Activated T-cell treated with anti-CD3 and anti-CD28 coated beads, Interleukin-2, amount 50 U/mL, for 72 hours (primary cell): ENCODE data around the gene GPC6. TPM values are rescaled to one million over a fixed set of nuclear protein-coding genes. Genes with fewer than 3 reads are reported as not detected.

ENCODE experiments used
- ATAC-seq, 2 donors: fragments of 150-1000 bp; cut with Tn5 transposase; replicated peaks in 1 of 2; 2 replicates each; pipeline ENCODE4 v1.10.0; 2021; ENCODE audit warnings: moderate library complexity in 2 of 2, mild to moderate bottlenecking in 1 of 2
- DNase-seq, 2 donors: peaks; one replicate each; pipeline ENCODE4 v3.0.0; 2021 to 2022; ENCODE audit warnings: mixed read lengths in 1 of 2
- H3K27ac Mint-ChIP-seq: one replicate; pipeline ENCODE4 v1.8.0; 2022; ENCODE audit warnings: mild to moderate bottlenecking, moderate library complexity, mixed read lengths
- H3K27me3 Mint-ChIP-seq: one replicate; pipeline ENCODE4 v1.8.0; 2022; ENCODE audit warnings: low read depth, mixed read lengths
- H3K36me3 Mint-ChIP-seq, 2 donors: one replicate each; pipeline ENCODE4 v1.8.0; 2022; ENCODE audit warnings: mixed read lengths in 2 of 2, mild to moderate bottlenecking in 1 of 2; ENCODE audit not compliant: insufficient read depth in 2 of 2
- H3K4me1 Mint-ChIP-seq: one replicate; pipeline ENCODE4 v1.8.0; 2022; ENCODE audit warnings: low read depth, mixed read lengths
- H3K4me3 Mint-ChIP-seq, 2 donors: one replicate each; pipeline ENCODE4 v1.8.0; 2022; ENCODE audit warnings: mild to moderate bottlenecking in 2 of 2, mixed read lengths in 2 of 2, moderate library complexity in 2 of 2
- H3K9me3 Mint-ChIP-seq, 2 donors: one replicate each; pipeline ENCODE4 v1.8.0; 2022; ENCODE audit warnings: mixed read lengths in 2 of 2
- total RNA-seq, 2 donors: library from RNA; stranded (reverse); gene quantifications; one replicate each; pipeline ENCODE4 v1.2.3, GENCODE V29; 2022

The GPC6 gene
- total RNA-seq, 2 donors from 2014 or later = not detected

DNA sequence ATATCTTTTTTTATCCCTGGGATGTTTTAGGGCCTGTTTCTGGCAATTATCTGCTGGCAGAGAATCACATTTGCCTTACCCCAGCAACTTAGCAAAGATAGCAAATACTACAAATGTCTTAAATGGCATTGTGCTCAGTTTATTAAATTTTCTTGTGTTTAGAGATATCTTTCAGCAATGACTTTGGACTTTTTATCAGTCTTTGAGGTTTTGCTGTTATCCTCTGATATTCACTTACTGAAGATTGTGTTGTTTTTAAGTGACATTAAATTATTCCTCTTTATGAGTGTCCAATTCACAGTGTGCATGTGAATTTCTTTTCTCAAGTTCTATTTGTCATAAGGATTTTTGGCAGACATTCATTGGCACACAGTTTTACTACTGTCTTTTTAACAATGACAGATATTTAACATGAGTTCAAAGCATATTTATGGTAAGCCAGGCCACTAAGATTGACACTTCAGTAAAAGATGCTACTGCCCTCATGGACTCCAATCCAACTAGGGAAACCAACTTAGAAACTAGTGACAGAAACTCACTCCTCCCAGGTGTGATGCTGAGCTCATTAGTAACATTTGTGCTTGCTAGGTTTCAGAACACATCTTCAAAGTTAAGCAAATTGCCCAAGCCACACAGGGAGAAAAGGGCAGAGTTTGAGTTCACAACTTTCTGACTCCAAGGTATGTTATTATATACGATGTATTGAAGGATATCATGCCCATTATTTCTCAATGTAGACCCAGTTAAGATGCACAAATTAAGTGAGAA is 481.9 kb downstream of the GPC6 start:
- Mint-ChIP-seq H3K4me1 (no peaks in the 10 kb centered on the region), H3K4me3 (no peak overlapping the region), H3K27ac (no peak overlapping the region), H3K27me3 (peaks cover 7% of the 10 kb centered on the region), H3K36me3 (no peaks in the 10 kb centered on the region), H3K9me3 (peaks cover 0 to 4% of the 10 kb centered on the region in 2 donors)
- DNase-seq (no peak), ATAC-seq (no peak)

DNA sequence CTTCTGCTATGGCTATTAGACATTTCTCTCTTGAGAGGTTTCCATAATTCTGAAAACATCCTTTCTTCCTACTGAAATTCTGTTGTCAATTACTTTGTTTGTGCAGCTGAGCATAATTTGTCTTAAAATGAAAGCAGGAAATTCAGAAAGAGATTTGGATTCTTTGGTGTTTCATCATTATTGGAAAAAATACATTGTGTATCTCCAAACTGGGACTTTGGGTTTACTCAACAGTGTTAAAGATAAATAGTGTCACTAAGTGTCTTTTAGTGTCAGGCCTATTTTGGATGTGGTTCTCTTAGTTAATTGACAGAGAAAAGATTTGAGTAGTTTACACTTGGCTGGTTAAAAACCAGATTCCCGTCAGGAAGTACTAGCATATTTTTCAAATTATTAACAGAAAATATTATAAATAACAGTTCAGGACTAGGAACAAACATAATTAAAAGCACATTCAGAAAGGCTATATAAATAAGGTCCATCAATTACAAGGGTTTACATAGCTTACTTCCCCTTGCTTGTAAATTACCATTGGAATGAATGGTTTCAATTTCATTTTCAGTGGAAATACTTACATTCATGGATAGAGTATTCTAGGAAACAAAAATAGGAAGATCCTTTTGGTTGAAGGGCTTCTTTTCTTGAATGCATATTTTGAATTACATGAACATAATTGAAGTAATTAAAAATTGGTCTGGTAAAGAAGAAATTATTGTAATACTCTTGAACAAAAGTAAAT is 483.1 kb downstream of the GPC6 start:
- peaks cover 0 to 4% of the 10 kb centered on the region in 2 donors for H3K36me3 Mint-ChIP-seq
- no peak overlapping the region for H3K4me3 Mint-ChIP-seq
- ATAC-seq (no peak), DNase-seq (no peak)
- H3K27ac Mint-ChIP-seq = no peak overlapping the region
- peaks cover 7% of the 10 kb centered on the region for H3K27me3 Mint-ChIP-seq
- H3K4me1 Mint-ChIP-seq = no peaks in the 10 kb centered on the region
- peaks cover 5 to 11% of the 10 kb centered on the region in 2 donors for H3K9me3 Mint-ChIP-seq

DNA sequence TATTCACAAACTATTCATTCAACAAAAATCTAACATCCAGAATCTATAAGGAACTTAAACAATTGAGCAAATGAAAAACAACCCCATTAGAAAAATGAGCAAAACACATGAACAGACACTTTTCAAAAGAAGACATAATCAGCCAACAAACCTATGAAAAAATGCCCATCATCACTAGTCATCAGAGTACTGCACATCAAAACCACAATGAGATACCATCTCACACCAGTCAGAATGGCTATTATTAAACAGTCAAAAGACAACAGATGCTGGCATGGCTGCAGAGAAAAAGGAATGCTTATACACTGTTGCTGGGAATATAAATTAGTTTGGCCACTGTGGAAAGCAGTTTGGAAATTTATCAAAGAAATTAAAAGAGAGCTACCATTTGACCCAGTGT is 487.6 kb downstream of the GPC6 start:
- DNase-seq = no peak
- Mint-ChIP-seq H3K4me3 (no peak overlapping the region), H3K27ac (no peak overlapping the region)

DNA sequence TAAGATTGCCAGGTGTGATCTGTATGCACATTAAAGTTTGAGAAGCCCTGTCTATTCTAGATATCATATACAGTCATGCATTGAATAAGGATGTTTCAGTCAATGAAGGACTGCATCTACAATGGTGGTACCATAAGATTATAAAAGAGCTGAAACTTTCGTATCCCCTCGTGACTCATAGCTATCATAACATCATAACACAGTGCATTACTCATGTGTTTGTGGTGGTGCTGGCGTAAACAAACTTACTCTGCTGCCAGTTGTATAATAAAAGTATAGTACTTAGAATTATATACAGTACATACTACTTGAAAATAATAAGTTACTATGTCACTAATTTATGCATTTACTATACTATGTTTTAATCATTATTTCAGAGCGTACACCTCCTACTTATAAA is 489.3 kb downstream of the GPC6 start:
- no peaks in the 10 kb centered on the region for H3K4me1 Mint-ChIP-seq
- peaks cover 0 to 4% of the 10 kb centered on the region in 2 donors for H3K36me3 Mint-ChIP-seq
- peaks cover 6% of the 10 kb centered on the region for H3K27me3 Mint-ChIP-seq
- ATAC-seq = no peak
- H3K9me3 Mint-ChIP-seq = peaks cover 12 to 14% of the 10 kb centered on the region in 2 donors
- no peak overlapping the region for H3K27ac Mint-ChIP-seq
- no peak for DNase-seq
- H3K4me3 Mint-ChIP-seq = no peak overlapping the region

More for the DNA sequence above, 487.6 kb downstream of the GPC6 start:
- ATAC-seq = no peak
- peaks cover 9 to 11% of the 10 kb centered on the region in 2 donors for H3K9me3 Mint-ChIP-seq
- no peaks in the 10 kb centered on the region for H3K4me1 Mint-ChIP-seq
- H3K27me3 Mint-ChIP-seq = peaks cover 7% of the 10 kb centered on the region
- H3K36me3 Mint-ChIP-seq = peaks cover 0 to 4% of the 10 kb centered on the region in 2 donors

DNA sequence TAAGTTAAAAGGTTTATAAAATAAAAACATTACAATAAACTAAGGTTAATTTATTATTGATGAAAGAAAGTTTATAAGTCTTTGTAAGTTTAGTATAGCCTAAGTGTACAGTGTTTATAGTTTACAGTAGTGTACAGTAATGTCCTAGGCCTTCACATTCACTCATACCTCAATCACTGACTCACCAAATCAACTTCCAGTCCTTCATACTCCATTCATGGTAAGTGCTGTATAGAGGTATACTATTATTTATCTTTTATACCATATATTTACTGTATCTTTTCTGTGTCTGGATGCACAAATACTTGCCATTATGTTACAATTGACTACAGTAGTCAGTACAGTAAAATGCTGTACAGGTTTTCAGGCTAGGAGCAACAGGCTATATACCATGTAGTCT is 490.0 kb downstream of the GPC6 start:
- peaks cover 0 to 4% of the 10 kb centered on the region in 2 donors for H3K36me3 Mint-ChIP-seq
- H3K4me3 Mint-ChIP-seq = no peak overlapping the region
- H3K27me3 Mint-ChIP-seq = no peaks in the 10 kb centered on the region
- H3K9me3 Mint-ChIP-seq = peaks cover 12 to 15% of the 10 kb centered on the region in 2 donors
- H3K4me1 Mint-ChIP-seq = no peaks in the 10 kb centered on the region
- no peak overlapping the region for H3K27ac Mint-ChIP-seq
- DNase-seq (no peak), ATAC-seq (no peak)

DNA sequence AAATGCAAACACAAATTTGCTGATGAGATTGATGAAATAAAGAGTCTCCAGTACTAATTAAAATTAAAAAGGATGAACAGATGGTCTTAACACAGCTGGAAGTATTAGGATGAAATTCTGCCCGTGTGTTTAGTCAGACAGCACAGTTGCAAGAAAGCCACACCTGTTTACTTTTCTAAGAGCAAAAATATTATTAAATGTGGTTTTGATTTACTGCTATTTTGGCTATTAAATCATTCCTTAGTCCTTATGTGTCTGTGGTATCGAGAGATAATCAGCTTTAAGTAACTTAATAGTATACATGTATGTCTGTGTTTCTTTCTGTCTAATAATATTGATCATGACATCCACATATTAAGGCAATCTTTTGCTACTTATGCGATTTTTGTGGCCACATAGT is 494.9 kb downstream of the GPC6 start:
- H3K36me3 Mint-ChIP-seq = no peaks in the 10 kb centered on the region

DNA sequence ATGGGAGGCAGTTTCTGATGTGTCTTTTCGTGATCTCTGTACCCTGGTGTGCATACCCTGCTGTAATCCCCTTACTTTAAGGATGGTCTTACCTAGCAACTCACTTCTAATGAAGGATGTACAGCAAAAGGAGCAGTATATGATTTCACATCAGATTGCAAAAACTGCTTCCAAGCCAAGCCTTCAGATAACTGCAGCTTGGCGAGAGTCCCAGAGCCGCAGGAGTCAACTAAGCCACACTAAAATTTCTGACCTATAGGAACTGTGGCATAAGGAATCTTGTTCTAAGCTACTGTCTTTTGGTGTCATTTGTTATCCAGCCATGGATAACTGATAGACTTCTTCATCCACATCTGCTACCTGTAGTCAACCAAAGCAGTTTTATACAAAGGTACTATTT is 496.7 kb downstream of the GPC6 start:
- no peaks in the 10 kb centered on the region for H3K36me3 Mint-ChIP-seq
- no peak overlapping the region for H3K4me3 Mint-ChIP-seq
- ATAC-seq (no peak), DNase-seq (no peak)
- H3K27me3 Mint-ChIP-seq = no peaks in the 10 kb centered on the region
- H3K4me1 Mint-ChIP-seq = no peaks in the 10 kb centered on the region
- no peak overlapping the region for H3K27ac Mint-ChIP-seq
- peaks cover 3 to 7% of the 10 kb centered on the region in 2 donors for H3K9me3 Mint-ChIP-seq

More for the DNA sequence above, 494.9 kb downstream of the GPC6 start:
- peaks cover 3 to 7% of the 10 kb centered on the region in 2 donors for H3K9me3 Mint-ChIP-seq
- no peak for DNase-seq
- H3K27me3 Mint-ChIP-seq = no peaks in the 10 kb centered on the region
- ATAC-seq = no peak
- H3K4me3 Mint-ChIP-seq = no peak overlapping the region
- H3K27ac Mint-ChIP-seq = no peak overlapping the region
- no peaks in the 10 kb centered on the region for H3K4me1 Mint-ChIP-seq

DNA sequence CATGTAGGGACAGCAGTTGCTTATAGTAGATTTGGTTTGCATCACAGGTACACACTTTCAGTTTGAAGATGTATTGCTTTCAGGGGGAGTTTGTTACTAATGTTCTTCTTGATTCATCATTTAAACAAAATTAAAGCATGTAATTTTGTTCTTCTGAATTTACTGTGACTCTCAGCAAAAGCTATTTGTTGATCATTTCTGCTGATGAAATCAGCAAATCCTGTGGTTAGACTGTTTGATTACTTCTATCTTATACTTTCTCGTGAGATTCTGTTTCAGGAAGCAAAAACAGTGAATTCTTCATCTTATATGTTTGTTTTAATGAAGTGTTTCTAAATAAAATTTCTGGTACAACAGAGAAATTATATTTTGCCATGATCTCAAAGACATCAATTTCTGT is 497.6 kb downstream of the GPC6 start:
- Mint-ChIP-seq H3K4me1 (no peaks in the 10 kb centered on the region), H3K36me3 (no peaks in the 10 kb centered on the region), H3K27ac (no peak overlapping the region), H3K9me3 (peaks cover 3 to 7% of the 10 kb centered on the region in 2 donors), H3K4me3 (no peak overlapping the region), H3K27me3 (no peaks in the 10 kb centered on the region)
- no peak for ATAC-seq
- no peak for DNase-seq

DNA sequence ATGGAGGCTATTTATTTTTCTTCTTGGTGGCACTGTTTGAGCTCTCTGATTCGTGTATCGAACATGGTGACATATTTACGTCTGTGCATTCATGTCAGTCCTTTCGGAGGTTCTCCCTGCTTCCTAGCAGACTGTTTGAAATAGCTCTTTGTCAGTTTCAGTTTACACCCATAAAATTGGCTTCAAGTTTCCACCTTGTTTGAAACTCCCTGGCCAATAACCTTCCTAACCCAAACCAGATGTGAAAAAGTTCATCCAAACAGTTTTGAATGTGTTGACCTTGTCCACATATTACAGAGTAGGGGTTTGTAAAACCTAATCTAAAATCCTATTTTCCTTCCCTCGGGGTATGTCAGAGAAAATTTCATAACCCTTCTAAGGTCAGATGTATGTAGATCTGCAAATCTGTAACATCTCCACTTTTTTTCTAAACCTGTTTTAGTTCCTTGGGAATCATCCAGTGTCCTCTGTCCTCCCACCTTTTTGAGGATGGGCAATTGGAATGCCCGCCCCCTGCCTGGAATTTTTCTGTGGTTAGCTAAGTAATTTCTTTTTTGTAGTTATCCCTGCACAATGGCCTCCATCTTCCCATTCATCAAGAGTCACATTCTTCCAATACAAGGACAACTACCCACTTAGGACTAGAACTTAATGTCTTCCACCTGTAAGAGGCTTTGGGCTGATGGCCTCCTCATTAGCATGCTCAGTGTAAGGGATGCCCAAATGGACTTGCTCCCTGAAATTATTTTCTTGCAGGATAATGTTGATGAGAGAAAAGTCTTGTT is 499.8 kb downstream of the GPC6 start:
- Mint-ChIP-seq H3K9me3 (no peaks in the 10 kb centered on the region), H3K4me3 (no peak overlapping the region), H3K27me3 (no peaks in the 10 kb centered on the region), H3K4me1 (no peaks in the 10 kb centered on the region), H3K27ac (no peak overlapping the region), H3K36me3 (no peaks in the 10 kb centered on the region)
- ATAC-seq (no peak), DNase-seq (no peak)

DNA sequence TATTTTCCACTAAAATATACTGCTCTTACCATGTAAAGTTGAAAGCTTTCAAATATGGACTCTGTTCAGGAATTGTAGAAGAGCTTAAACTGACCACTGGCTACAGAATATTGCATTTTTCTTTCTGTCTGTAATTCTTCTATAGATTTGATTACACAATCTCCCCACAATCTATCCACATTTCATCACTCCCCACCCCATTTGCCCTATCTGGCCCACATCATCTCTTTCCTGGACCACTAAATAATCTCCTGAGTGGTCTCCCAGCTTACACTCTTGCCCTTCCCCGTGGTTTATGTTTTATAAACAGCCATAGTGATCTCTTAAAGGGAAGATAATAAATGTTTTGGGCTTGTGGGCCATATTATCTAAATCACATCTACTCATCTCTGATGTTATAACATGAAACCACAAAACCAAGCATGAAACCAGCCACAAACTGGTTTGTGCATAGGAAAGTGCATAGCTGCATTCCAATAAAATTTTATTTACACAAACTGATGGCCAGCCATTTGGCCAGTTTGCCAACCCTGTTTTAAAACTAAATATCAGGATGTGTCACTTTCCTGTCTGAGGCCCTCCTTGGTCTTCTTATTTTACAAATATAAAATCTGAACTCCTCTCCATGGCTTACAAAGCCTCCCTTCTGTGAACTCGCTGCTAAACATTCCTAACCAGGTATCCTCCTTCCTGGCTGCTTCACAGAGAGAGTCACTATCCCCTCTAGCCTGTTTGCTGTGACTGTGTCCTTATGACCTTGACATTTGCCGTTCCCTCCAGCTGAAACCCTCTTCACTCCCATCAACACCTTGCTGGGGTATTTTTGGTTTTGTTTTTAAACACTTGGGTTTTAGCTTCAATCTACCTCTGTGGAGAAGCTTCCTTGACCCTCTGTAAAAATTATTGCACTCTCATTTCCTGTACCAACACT is 500.9 kb downstream of the GPC6 start:
- DNase-seq (no peak), ATAC-seq (no peak)
- Mint-ChIP-seq H3K9me3 (no peaks in the 10 kb centered on the region), H3K27ac (no peak overlapping the region), H3K4me3 (no peak overlapping the region), H3K36me3 (no peaks in the 10 kb centered on the region), H3K4me1 (no peaks in the 10 kb centered on the region), H3K27me3 (no peaks in the 10 kb centered on the region)

DNA sequence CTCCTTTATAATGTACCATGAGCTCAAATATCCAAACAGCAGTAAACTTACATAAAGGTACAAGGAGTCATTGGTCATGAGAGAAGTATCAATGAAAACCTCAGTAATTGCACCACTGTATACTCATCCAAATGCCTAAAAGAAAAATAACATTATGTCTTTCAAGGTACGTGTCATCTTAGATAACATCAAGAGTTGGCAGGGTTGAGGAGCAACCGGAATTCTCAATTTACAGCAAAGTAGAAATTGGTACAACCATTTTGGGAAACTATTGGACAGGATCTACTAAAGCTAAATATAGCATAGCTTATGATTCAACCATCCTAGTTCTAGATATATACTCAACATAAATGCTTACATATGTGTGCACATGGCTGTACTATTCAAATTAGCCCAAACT is 502.8 kb downstream of the GPC6 start:
- Mint-ChIP-seq H3K4me3 (no peak overlapping the region), H3K27me3 (peaks cover 6% of the 10 kb centered on the region), H3K4me1 (no peaks in the 10 kb centered on the region), H3K9me3 (no peaks in the 10 kb centered on the region), H3K27ac (no peak overlapping the region), H3K36me3 (no peaks in the 10 kb centered on the region)
- DNase-seq (no peak), ATAC-seq (no peak)

DNA sequence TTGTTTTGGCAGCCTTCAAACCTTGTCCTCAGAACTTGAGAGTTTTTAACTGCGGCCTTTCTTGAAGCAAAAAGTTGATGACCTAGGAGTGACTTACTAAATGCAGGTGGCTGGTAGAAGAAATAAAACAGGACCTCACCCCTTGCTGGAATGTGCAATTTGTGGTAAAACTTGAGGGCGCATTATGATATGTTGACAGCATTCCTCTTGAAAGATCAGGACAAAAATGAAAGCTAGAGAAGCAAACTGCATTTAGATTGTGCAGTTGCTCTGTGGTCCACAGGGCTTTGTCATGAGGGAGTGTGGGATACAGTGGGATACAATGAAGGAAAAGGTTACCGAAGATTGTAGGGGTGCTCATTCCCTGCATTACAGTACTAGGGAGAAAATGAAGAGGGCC is 504.2 kb downstream of the GPC6 start:
- H3K4me1 Mint-ChIP-seq = no peaks in the 10 kb centered on the region
- ATAC-seq (no peak), DNase-seq (no peak)
- H3K27ac Mint-ChIP-seq = no peak overlapping the region
- peaks cover 6% of the 10 kb centered on the region for H3K27me3 Mint-ChIP-seq
- H3K4me3 Mint-ChIP-seq = no peak overlapping the region
- H3K9me3 Mint-ChIP-seq = no peaks in the 10 kb centered on the region
- H3K36me3 Mint-ChIP-seq = no peaks in the 10 kb centered on the region
